ENCODE measurements around the gene PRRC2B. TPM values are rescaled to one million over a fixed set of nuclear protein-coding genes. Genes with fewer than 3 reads are reported as not detected.
"Not testable (repeated sequence)": the region's sequence is repeated elsewhere in the genome, so short reads cannot be mapped to it uniquely, and the experiment has no call there.

Gene PRRC2B
- total RNA-seq, 2 experiments from 2014 or later = 157 to 171 TPM

- CTCF ChIA-PET = no interaction called here
- Mint-ChIP-seq H3K27me3 (ENCODE audit: low read depth) (no peaks in the 10 kb centered on the region), H3K36me3 (ENCODE audit: low read depth) (no peaks in the 10 kb centered on the region), H3K4me1 (ENCODE audit: low read depth) (peaks cover 11% of the 10 kb centered on the region), H3K27ac (no peak overlapping the region), H3K9me3 (no peaks in the 10 kb centered on the region), H3K4me3 (no peak overlapping the region)
- DNase-seq = no peak
- intact Hi-C loops (cut with micrococcal nuclease) = no loop called here
These were observed 28.3 kb upstream of the PRRC2B start for GRCh38 chr9:131365546-131365945.

- peak; percentile 25 for DNase-seq
- intact Hi-C loops (cut with micrococcal nuclease) = no loop called here
- Mint-ChIP-seq H3K27me3 (ENCODE audit: low read depth) (no peaks in the 10 kb centered on the region), H3K9me3 (no peaks in the 10 kb centered on the region), H3K27ac (no peak overlapping the region), H3K4me1 (ENCODE audit: low read depth) (peaks cover 3% of the 10 kb centered on the region), H3K4me3 (no peak overlapping the region), H3K36me3 (ENCODE audit: low read depth) (no peaks in the 10 kb centered on the region)
- CTCF ChIA-PET = interaction anchor here (0.7 kb wide), 1 partner anchor 113 kb away, joined by 4 read pairs; no protein-coding TSS in a partner anchor
These were observed 27.0 kb upstream of the PRRC2B start for GRCh38 chr9:131366761-131367401.

GRCh38 chr9:131367450-131367849 is 26.4 kb upstream of the PRRC2B start:
- Mint-ChIP-seq H3K4me1 (ENCODE audit: low read depth) (peaks cover 8% of the 10 kb centered on the region), H3K4me3 (no peak overlapping the region), H3K9me3 (no peaks in the 10 kb centered on the region), H3K27me3 (ENCODE audit: low read depth) (no peaks in the 10 kb centered on the region), H3K36me3 (ENCODE audit: low read depth) (no peaks in the 10 kb centered on the region), H3K27ac (no peak overlapping the region)
- DNase-seq = no peak
- intact Hi-C loops (cut with micrococcal nuclease) = no loop called here
- CTCF ChIA-PET = no interaction called here

- no peak for DNase-seq
- H3K27ac Mint-ChIP-seq = no peak overlapping the region
- H3K36me3 Mint-ChIP-seq (ENCODE audit: low read depth) = no peaks in the 10 kb centered on the region
- H3K9me3 Mint-ChIP-seq = no peaks in the 10 kb centered on the region
- H3K4me1 Mint-ChIP-seq (ENCODE audit: low read depth) = peaks cover 10% of the 10 kb centered on the region
- intact Hi-C loops (cut with micrococcal nuclease) = loop anchor here (5.0 kb wide), 1 partner anchor 37 kb away; no protein-coding TSS in a partner anchor
- no peak overlapping the region for H3K4me3 Mint-ChIP-seq
- no peaks in the 10 kb centered on the region for H3K27me3 Mint-ChIP-seq (ENCODE audit: low read depth)
- CTCF ChIA-PET = no interaction called here
These were observed 23.2 kb upstream of the PRRC2B start for GRCh38 chr9:131370638-131371037.

- H3K9me3 Mint-ChIP-seq; H3K36me3 Mint-ChIP-seq (ENCODE audit: low read depth); DNase-seq; H3K27me3 Mint-ChIP-seq (ENCODE audit: low read depth); H3K4me1 Mint-ChIP-seq (ENCODE audit: low read depth): not testable (repeated sequence)
- intact Hi-C loops (cut with micrococcal nuclease) = loop anchor here (2.0 to 5.0 kb wide), 2 partner anchors 35 to 360 kb away; no protein-coding TSS in a partner anchor
- peak overlapping the region; percentile 95 for H3K4me3 Mint-ChIP-seq
- peak overlapping the region; percentile 90 for H3K27ac Mint-ChIP-seq
- CTCF ChIA-PET = interaction anchor here (0.7 to 1.8 kb wide), 4 partner anchors 23 to 108 kb away, joined by 3 to 13 read pairs (median 4); no protein-coding TSS in a partner anchor
These were observed 21.3 kb upstream of the PRRC2B start for GRCh38 chr9:131372599-131372973.

- H3K9me3 Mint-ChIP-seq; H3K27ac Mint-ChIP-seq; H3K27me3 Mint-ChIP-seq (ENCODE audit: low read depth); DNase-seq; H3K36me3 Mint-ChIP-seq (ENCODE audit: low read depth); CTCF ChIA-PET; H3K4me1 Mint-ChIP-seq (ENCODE audit: low read depth): not testable (repeated sequence)
- H3K4me3 Mint-ChIP-seq = peak overlapping the region; percentile 43
- intact Hi-C loops (cut with micrococcal nuclease) = loop anchor here (5.0 kb wide), 1 partner anchor 33 kb away; no protein-coding TSS in a partner anchor
These were observed 19.2 kb upstream of the PRRC2B start for GRCh38 chr9:131374638-131375037.

GRCh38 chr9:131379056-131379455 is 14.8 kb upstream of the PRRC2B start:
- intact Hi-C loops (cut with micrococcal nuclease) = no loop called here
- no peaks in the 10 kb centered on the region for H3K27me3 Mint-ChIP-seq (ENCODE audit: low read depth)
- no peak overlapping the region for H3K4me3 Mint-ChIP-seq
- CTCF ChIA-PET = no interaction called here
- no peaks in the 10 kb centered on the region for H3K9me3 Mint-ChIP-seq
- no peaks in the 10 kb centered on the region for H3K4me1 Mint-ChIP-seq (ENCODE audit: low read depth)
- H3K27ac Mint-ChIP-seq = no peak overlapping the region
- no peaks in the 10 kb centered on the region for H3K36me3 Mint-ChIP-seq (ENCODE audit: low read depth)
- no peak for DNase-seq

GRCh38 chr9:131382850-131383729 is 10.8 kb upstream of the PRRC2B start:
- H3K4me3 Mint-ChIP-seq = no peak overlapping the region
- intact Hi-C loops (cut with micrococcal nuclease) = no loop called here
- DNase-seq = no peak
- CTCF ChIA-PET = interaction anchor here (0.5 to 1.1 kb wide), 4 partner anchors 47 to 207 kb away, joined by 3 to 5 read pairs (median 4); no protein-coding TSS in a partner anchor
- no peaks in the 10 kb centered on the region for H3K27me3 Mint-ChIP-seq (ENCODE audit: low read depth)
- no peak overlapping the region for H3K27ac Mint-ChIP-seq
- no peaks in the 10 kb centered on the region for H3K36me3 Mint-ChIP-seq (ENCODE audit: low read depth)
- no peaks in the 10 kb centered on the region for H3K9me3 Mint-ChIP-seq
- H3K4me1 Mint-ChIP-seq (ENCODE audit: low read depth) = no peaks in the 10 kb centered on the region

GRCh38 chr9:131385296-131385695 is 8.6 kb upstream of the PRRC2B start:
- DNase-seq = no peak
- intact Hi-C loops (cut with micrococcal nuclease) = no loop called here
- H3K27ac Mint-ChIP-seq = no peak overlapping the region
- no peaks in the 10 kb centered on the region for H3K36me3 Mint-ChIP-seq (ENCODE audit: low read depth)
- no peaks in the 10 kb centered on the region for H3K4me1 Mint-ChIP-seq (ENCODE audit: low read depth)
- CTCF ChIA-PET = no interaction called here
- no peaks in the 10 kb centered on the region for H3K27me3 Mint-ChIP-seq (ENCODE audit: low read depth)
- no peaks in the 10 kb centered on the region for H3K9me3 Mint-ChIP-seq
- no peak overlapping the region for H3K4me3 Mint-ChIP-seq

- Mint-ChIP-seq H3K4me3 (no peak overlapping the region), H3K27me3 (ENCODE audit: low read depth) (no peaks in the 10 kb centered on the region), H3K4me1 (ENCODE audit: low read depth) (no peaks in the 10 kb centered on the region), H3K36me3 (ENCODE audit: low read depth) (no peaks in the 10 kb centered on the region), H3K9me3 (no peaks in the 10 kb centered on the region), H3K27ac (no peak overlapping the region)
- CTCF ChIA-PET = no interaction called here
- intact Hi-C loops (cut with micrococcal nuclease) = no loop called here
- no peak for DNase-seq
These were observed 7.6 kb upstream of the PRRC2B start for GRCh38 chr9:131386281-131386680.

GRCh38 chr9:131387394-131387793 is 6.5 kb upstream of the PRRC2B start:
- intact Hi-C loops (cut with micrococcal nuclease) = no loop called here
- Mint-ChIP-seq H3K27ac (no peak overlapping the region), H3K36me3 (ENCODE audit: low read depth) (no peaks in the 10 kb centered on the region), H3K4me3 (no peak overlapping the region), H3K9me3 (no peaks in the 10 kb centered on the region), H3K4me1 (ENCODE audit: low read depth) (no peaks in the 10 kb centered on the region), H3K27me3 (ENCODE audit: low read depth) (no peaks in the 10 kb centered on the region)
- no peak for DNase-seq
- CTCF ChIA-PET = no interaction called here

- DNase-seq = no peak
- intact Hi-C loops (cut with micrococcal nuclease) = loop anchor here (10.0 kb wide), 2 partner anchors 684 to 964 kb away; partner anchors contain the start of genes MED27 and SETX
- no peak overlapping the region for H3K4me3 Mint-ChIP-seq
- CTCF ChIA-PET = interaction anchor here (1.0 kb wide), 1 partner anchor 98 kb away, joined by 4 read pairs; no protein-coding TSS in a partner anchor
- no peaks in the 10 kb centered on the region for H3K27me3 Mint-ChIP-seq (ENCODE audit: low read depth)
- no peaks in the 10 kb centered on the region for H3K9me3 Mint-ChIP-seq
- peaks cover 16% of the 10 kb centered on the region for H3K4me1 Mint-ChIP-seq (ENCODE audit: low read depth)
- H3K36me3 Mint-ChIP-seq (ENCODE audit: low read depth) = peaks cover 5% of the 10 kb centered on the region
- no peak overlapping the region for H3K27ac Mint-ChIP-seq
These were observed 2.9 kb upstream of the PRRC2B start for GRCh38 chr9:131391020-131391419.

All from activated naive CD4-positive, alpha-beta T cell treated with anti-CD3 and anti-CD28 coated beads for 36 hours (primary cell).